Small intestine (tissue), 7 donors: Measurements from ENCODE around the gene XPR1. TPM values are rescaled to one million over a fixed set of nuclear protein-coding genes. Genes with fewer than 3 reads are reported as not detected.
"Not testable (repeated sequence)": the region's sequence is repeated elsewhere in the genome, so short reads cannot be mapped to it uniquely, and the experiment has no call there.

Source experiments
- DNase-seq, 2 donors: peaks; one replicate each; pipeline versions ENCODE4 v3.0.0 to v3.0.0-alpha.2; 2013
- FAIRE-seq: peaks from 2 replicates; lab custom pipeline; 2012; peaks lifted over from hg19 to GRCh38; lab: Jason Lieb, UNC
- H3K27ac ChIP-seq, 3 donors: one replicate each; pipeline ENCODE4 v1.5.1; 2013; ENCODE audit warnings: low read length in 2 of 3, mild to moderate bottlenecking in 2 of 3, control low read depth in 1 of 3, inconsistent platforms in 1 of 3, low read depth in 1 of 3, moderate library complexity in 1 of 3
- H3K27me3 ChIP-seq, 3 donors: one replicate each; pipeline ENCODE4 v1.6.1; 2013; ENCODE audit warnings: low read length in 3 of 3, inconsistent platforms in 1 of 3; ENCODE audit not compliant: control insufficient read depth in 3 of 3, insufficient read depth in 3 of 3
- H3K36me3 ChIP-seq, 3 donors: one replicate each; pipeline ENCODE4 v1.6.1; 2013; ENCODE audit warnings: low read length in 3 of 3, inconsistent platforms in 1 of 3, low read depth in 1 of 3, mild to moderate bottlenecking in 1 of 3, moderate library complexity in 1 of 3; ENCODE audit not compliant: control insufficient read depth in 3 of 3, insufficient read depth in 2 of 3
- H3K4me1 ChIP-seq, 3 donors: one replicate each; pipeline ENCODE4 v1.6.1; 2013; ENCODE audit warnings: low read length in 2 of 3, inconsistent platforms in 1 of 3, low read depth in 1 of 3, mild to moderate bottlenecking in 1 of 3, moderate library complexity in 1 of 3; ENCODE audit not compliant: control insufficient read depth in 3 of 3, insufficient read depth in 2 of 3
- H3K4me3 ChIP-seq, 3 donors: one replicate each; pipeline ENCODE4 v1.5.1; 2013; ENCODE audit warnings: low read length in 3 of 3, control low read depth in 1 of 3, inconsistent platforms in 1 of 3, low read depth in 1 of 3, mild to moderate bottlenecking in 1 of 3, moderate library complexity in 1 of 3
- H3K9me3 ChIP-seq, 2 donors: one replicate each; pipeline ENCODE4 v1.6.1; 2013; ENCODE audit warnings: low read depth in 1 of 2, low read length in 1 of 2; ENCODE audit not compliant: control insufficient read depth in 2 of 2, insufficient read depth in 1 of 2
- WGBS, 3 donors: extraction: QIAGEN DNeasy Blood & Tissue Kit; methylation state at CpG; one replicate each; pipeline ENCODE4 v1.1.7; 2013; 5-methylcytosine and 5-hydroxymethylcytosine counted together
- polyA plus RNA-seq, 4 donors: library from polyadenylated mRNA; stranded (reverse) in 3 of 4; unstranded in 1 of 4; fragments of 200-250 nt in 3 of 4; fragments of 120-200 nt in 1 of 4; gene quantifications; one replicate each; pipeline versions ENCODE4 v1.2.1 to v1.2.3, GENCODE V29; 2013
- donor health status: healthy with polysubstance abuse.
- donor health status: control.
- donor health status: control.
- donor health status: Bipolar disorder and iron deficiency.
- donor health status: healthy.

XPR1 gene
- polyA plus RNA-seq, 4 donors: 5.1 to 27.3 (median 8.5) TPM

GRCh38 chr1:180693564-180694244 is 61.9 kb downstream of the XPR1 start:
- no peaks in the 10 kb centered on the region for H3K36me3 ChIP-seq
- H3K27ac ChIP-seq: no peak overlapping the region
- no peaks in the 10 kb centered on the region for H3K9me3 ChIP-seq
- no peak for FAIRE-seq
- no peak for DNase-seq
- no peak overlapping the region for H3K4me3 ChIP-seq
- H3K27me3 ChIP-seq: no peaks in the 10 kb centered on the region
- WGBS, 3 donors: 94 to 97% (median 96%) methylated on average over 5 of the region's 5 CpGs
- H3K4me1 ChIP-seq: no peaks in the 10 kb centered on the region

- no peak for FAIRE-seq
Observed at GRCh38 chr1:180695282-180695681, 63.5 kb downstream of the XPR1 start.

GRCh38 chr1:180696361-180696760 is 64.5 kb downstream of the XPR1 start:
- Histone ChIP-seq H3K4me1 (no peaks in the 10 kb centered on the region), H3K36me3 (no peaks in the 10 kb centered on the region), H3K9me3 (no peaks in the 10 kb centered on the region), H3K27ac (no peak overlapping the region), H3K27me3 (no peaks in the 10 kb centered on the region), H3K4me3 (no peak overlapping the region)
- FAIRE-seq (no peak), DNase-seq (no peak)
- WGBS, 3 donors: 97 to 100% (median 99%) methylated on average over 1 of the region's 1 CpG

More at GRCh38 chr1:180695282-180695681, 63.5 kb downstream of the XPR1 start:
- no peaks in the 10 kb centered on the region for H3K9me3 ChIP-seq
- H3K36me3 ChIP-seq: no peaks in the 10 kb centered on the region
- H3K27me3 ChIP-seq: no peaks in the 10 kb centered on the region
- H3K4me1 ChIP-seq: no peaks in the 10 kb centered on the region
- no peak for DNase-seq
- no peak overlapping the region for H3K4me3 ChIP-seq
- H3K27ac ChIP-seq: no peak overlapping the region
- WGBS, 3 donors: 93 to 96% (median 95%) methylated on average over 8 of the region's 8 CpGs

- no peak for FAIRE-seq
- Histone ChIP-seq H3K4me1 (no peaks in the 10 kb centered on the region), H3K36me3 (no peaks in the 10 kb centered on the region), H3K27me3 (no peaks in the 10 kb centered on the region), H3K4me3 (no peak overlapping the region), H3K27ac (no peak overlapping the region), H3K9me3 (peaks cover 0 to 7% of the 10 kb centered on the region in 2 donors)
- DNase-seq: peak in 1 of 2 donors; percentile 2
- WGBS, 3 donors: 97 to 100% (median 100%) methylated on average over 1 of the region's 1 CpG
Observed at GRCh38 chr1:180698580-180698979, 66.8 kb downstream of the XPR1 start.

GRCh38 chr1:180702376-180702775 is 70.6 kb downstream of the XPR1 start:
- not testable (repeated sequence) for H3K4me3 ChIP-seq, DNase-seq, H3K9me3 ChIP-seq, H3K27me3 ChIP-seq, H3K36me3 ChIP-seq, H3K4me1 ChIP-seq, H3K27ac ChIP-seq
- FAIRE-seq: peak; percentile 19
- 96 to 100% (median 97%) methylated on average over 2 of the region's 2 CpGs for WGBS, 3 donors

- FAIRE-seq, DNase-seq: not testable (repeated sequence)
- 86 to 91% (median 88%) methylated on average over 16 to 30 of the region's 30 CpGs for whole genome bisulfite sequencing, 3 donors
Observed at GRCh38 chr1:180710746-180711145, 78.9 kb downstream of the XPR1 start.

GRCh38 chr1:180711260-180711659 is 79.4 kb downstream of the XPR1 start:
- 92 to 98% (median 97%) methylated on average over 16 to 17 of the region's 19 CpGs for WGBS, 3 donors
- FAIRE-seq: not testable (repeated sequence)

More at GRCh38 chr1:180710746-180711145, 78.9 kb downstream of the XPR1 start:
- not testable (repeated sequence) for H3K27me3 ChIP-seq, H3K36me3 ChIP-seq, H3K4me3 ChIP-seq, H3K4me1 ChIP-seq, H3K27ac ChIP-seq
- peaks cover 0 to 15% of the 10 kb centered on the region in 2 donors for H3K9me3 ChIP-seq

GRCh38 chr1:180720753-180721152 is 88.9 kb downstream of the XPR1 start:
- Histone ChIP-seq H3K36me3 (no peaks in the 10 kb centered on the region), H3K27ac (no peak overlapping the region), H3K27me3 (no peaks in the 10 kb centered on the region), H3K4me1 (no peaks in the 10 kb centered on the region), H3K9me3 (no peaks in the 10 kb centered on the region), H3K4me3 (no peak overlapping the region)
- DNase-seq: no peak
- no peak for FAIRE-seq
- 97 to 100% (median 98%) methylated on average over 4 of the region's 4 CpGs for WGBS, 3 donors

More at GRCh38 chr1:180711260-180711659, 79.4 kb downstream of the XPR1 start:
- not testable (repeated sequence) for H3K27me3 ChIP-seq, DNase-seq, H3K36me3 ChIP-seq, H3K27ac ChIP-seq, H3K4me1 ChIP-seq, H3K4me3 ChIP-seq
- H3K9me3 ChIP-seq: peaks cover 0 to 15% of the 10 kb centered on the region in 2 donors
